Esophagus muscularis mucosa (tissue), 4 donors: ENCODE measurements around the gene SUGP2. TPM values are rescaled to one million over a fixed set of nuclear protein-coding genes. Genes with fewer than 3 reads are reported as not detected.

Experiments
- DNase-seq: peaks from one replicate; pipeline ENCODE4 v3.0.0-alpha.2; 2017; ENCODE audit errors: extremely low spot score
- H3K27ac ChIP-seq, 4 donors: fragments of 200-600 bp; sonication (generic); replicated peaks in 1 of 4; 1 replicate in 3 of 4; 2 replicates in 1 of 4; pipeline ENCODE4 v1.5.1; 2016 to 2019; ENCODE audit warnings: mild to moderate bottlenecking in 1 of 4
- H3K27me3 ChIP-seq, 4 donors: fragments of 200-600 bp; sonication (generic); one replicate each; pipeline versions ENCODE4 v1.5.1 to v1.6.0; 2016 to 2019
- H3K36me3 ChIP-seq, 4 donors: fragments of 200-600 bp; sonication (generic); one replicate each; pipeline ENCODE4 v1.5.1; 2016 to 2019
- H3K4me1 ChIP-seq, 4 donors: fragments of 200-600 bp; sonication (generic); one replicate each; pipeline ENCODE4 v1.5.1; 2016 to 2019
- H3K4me3 ChIP-seq, 4 donors: fragments of 200-600 bp; sonication (generic); 1 replicate in 2 of 4; 2 replicates in 2 of 4; pipeline ENCODE4 v1.5.1; 2016 to 2019; ENCODE audit warnings: mild to moderate bottlenecking in 4 of 4, moderate library complexity in 1 of 4
- H3K9me3 ChIP-seq, 4 donors: fragments of 200-600 bp; sonication (generic); 1 replicate in 3 of 4; 2 replicates in 1 of 4; pipeline ENCODE4 v1.5.1; 2016 to 2019
- CTCF ChIP-seq, 3 experiments: fragments of 200-600 bp in 2 of 3; fragments of 450-650 bp in 1 of 3; sonication (generic) in 2 of 3; IDR thresholded peaks; one replicate each; pipeline ENCODE4 v1.5.1; 2017 to 2019; ENCODE audit warnings: antibody characterized with exemption in 3 of 3, mild to moderate bottlenecking in 2 of 3, moderate library complexity in 1 of 3
- EP300 ChIP-seq: sonication (generic); formaldehyde crosslinking; IDR thresholded peaks from one replicate; pipeline ENCODE4 v1.6.1; 2017; ENCODE audit warnings: antibody characterized with exemption
- POLR2A ChIP-seq: fragments of 450-650 bp; IDR thresholded peaks from one replicate; pipeline ENCODE4 v1.6.1; 2017; ENCODE audit warnings: antibody characterized with exemption, moderate library complexity, mild to moderate bottlenecking, low read depth
- POLR2AphosphoS5 ChIP-seq, 2 donors: sonication (generic); formaldehyde crosslinking; IDR thresholded peaks; one replicate each; pipeline ENCODE4 v1.6.1; 2017; ENCODE audit warnings: antibody characterized with exemption in 2 of 2
- WGBS: methylation state at CpG from one replicate; pipeline ENCODE4 v1.1.5; 2018; 5-methylcytosine and 5-hydroxymethylcytosine counted together
- intact Hi-C: fragments of 100-400 bp; cut with DNase I; formaldehyde crosslinking; loops from one replicate; pipeline ENCODE4 v1.15.1; 2023
- total RNA-seq, 4 donors: library from RNA; depleted of rRNA; stranded (reverse); fragments of >200 nt; gene quantifications; one replicate each; pipeline versions ENCODE4 v1.1.0 to v1.2.1, GENCODE V29; 2016

Gene SUGP2
- total RNA-seq, 4 donors from 2014 or later: 23.1 to 45.7 (median 32.0) TPM

DNA sequence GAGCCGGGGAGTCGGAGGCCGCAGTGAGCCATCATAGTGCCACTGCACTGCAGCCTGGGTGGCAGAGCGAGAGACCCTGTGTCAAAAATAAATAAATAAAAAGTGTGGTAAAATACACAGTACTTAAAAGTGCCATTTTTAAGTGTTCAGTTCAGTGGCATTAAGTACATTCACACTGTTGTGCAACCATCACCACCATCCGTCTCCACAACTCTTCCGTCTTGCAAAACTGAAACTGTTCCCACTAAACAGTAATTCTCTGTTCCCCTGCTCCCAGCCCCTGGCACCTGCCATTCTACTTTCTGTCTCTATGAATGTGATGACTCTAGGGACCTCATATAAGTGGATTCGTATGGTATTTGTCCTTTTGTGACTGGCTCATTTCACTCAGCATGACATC is 43.8 kb upstream of the SUGP2 start:
- Histone ChIP-seq H3K4me1 (no peaks in the 10 kb centered on the region), H3K27ac (no peak overlapping the region), H3K9me3 (no peaks in the 10 kb centered on the region), H3K27me3 (no peaks in the 10 kb centered on the region), H3K4me3 (no peak overlapping the region), H3K36me3 (peaks cover 0 to 33% (median 7%) of the 10 kb centered on the region in 4 donors)
- no peak for DNase-seq
- 91% methylated on average over 7 of the region's 7 CpGs for WGBS
- intact Hi-C loops: no loop called here
- TF ChIP-seq POLR2AphosphoS5 (IDR thresholded peaks at IDR 0.05) (no peak), POLR2A (no peak), CTCF (IDR thresholded peaks at IDR 0.05) (no peak), EP300 (no peak)

GRCh38 chr19:19076476-19076875 is 43.2 kb upstream of the SUGP2 start:
- WGBS: 70% methylated on average over 1 of the region's 1 CpG
- no peaks in the 10 kb centered on the region for H3K9me3 ChIP-seq
- intact Hi-C loops: no loop called here
- no peak overlapping the region for H3K4me3 ChIP-seq
- TF ChIP-seq CTCF (IDR thresholded peaks at IDR 0.05) (no peak), POLR2AphosphoS5 (IDR thresholded peaks at IDR 0.05) (no peak), POLR2A (no peak)
- no peaks in the 10 kb centered on the region for H3K27me3 ChIP-seq
- no peak overlapping the region for H3K27ac ChIP-seq
- H3K4me1 ChIP-seq: no peaks in the 10 kb centered on the region
- no peak for DNase-seq
- peaks cover 0 to 33% (median 7%) of the 10 kb centered on the region in 4 donors for H3K36me3 ChIP-seq

DNA sequence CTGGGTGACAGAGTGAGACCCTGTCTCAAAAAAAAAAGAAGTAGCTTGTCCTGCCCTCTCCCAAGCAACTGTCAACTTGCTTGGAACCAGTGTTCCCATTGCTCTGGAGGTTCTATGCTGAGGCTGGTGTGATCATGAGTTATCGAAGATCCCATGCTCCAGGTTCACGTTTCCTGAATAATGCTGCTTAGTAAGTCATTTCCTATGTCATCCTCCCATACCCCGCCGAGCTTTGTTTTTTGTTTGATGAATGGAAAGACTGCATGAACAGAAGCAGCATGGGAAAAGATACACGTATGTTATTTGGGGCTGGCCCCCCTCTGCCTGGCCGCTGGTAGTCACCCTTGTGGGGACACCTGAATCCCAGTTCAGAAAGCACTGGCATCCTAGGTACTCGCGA is 41.8 kb upstream of the SUGP2 start:
- Histone ChIP-seq H3K36me3 (peaks cover 0 to 33% (median 7%) of the 10 kb centered on the region in 4 donors), H3K27me3 (no peaks in the 10 kb centered on the region), H3K4me3 (no peak overlapping the region), H3K4me1 (no peaks in the 10 kb centered on the region), H3K27ac (no peak overlapping the region), H3K9me3 (no peaks in the 10 kb centered on the region)
- TF ChIP-seq CTCF (IDR thresholded peaks at IDR 0.05) (no peak), EP300 (no peak), POLR2AphosphoS5 (IDR thresholded peaks at IDR 0.05) (no peak), POLR2A (no peak)
- WGBS: 96% methylated on average over 7 of the region's 8 CpGs
- DNase-seq: no peak
- intact Hi-C loops: no loop called here

GRCh38 chr19:19074196-19074882 is 41.0 kb upstream of the SUGP2 start:
- intact Hi-C loops: no loop called here
- H3K36me3 ChIP-seq: peaks cover 0 to 26% (median 7%) of the 10 kb centered on the region in 4 donors
- H3K4me3 ChIP-seq: no peak overlapping the region
- no peak for DNase-seq
- peaks cover 3 to 5% (median 3%) of the 10 kb centered on the region in 4 donors for H3K4me1 ChIP-seq
- H3K9me3 ChIP-seq: no peaks in the 10 kb centered on the region
- 78% methylated on average over 13 of the region's 13 CpGs for WGBS
- no peak overlapping the region for H3K27ac ChIP-seq
- no peak for TF ChIP-seq POLR2A
- no peak for TF ChIP-seq CTCF (IDR thresholded peaks at IDR 0.05)
- no peak for TF ChIP-seq POLR2AphosphoS5 (IDR thresholded peaks at IDR 0.05)
- no peak for TF ChIP-seq EP300
- no peaks in the 10 kb centered on the region for H3K27me3 ChIP-seq

- DNase-seq: no peak
- intact Hi-C loops: no loop called here
- Histone ChIP-seq H3K27me3 (no peaks in the 10 kb centered on the region), H3K27ac (no peak overlapping the region), H3K4me3 (no peak overlapping the region), H3K9me3 (no peaks in the 10 kb centered on the region), H3K4me1 (peaks cover 12 to 20% (median 16%) of the 10 kb centered on the region in 4 donors), H3K36me3 (peaks cover 0 to 18% (median 2%) of the 10 kb centered on the region in 4 donors)
- WGBS: 98% methylated on average over 7 of the region's 8 CpGs
- TF ChIP-seq EP300 (no peak), POLR2AphosphoS5 (IDR thresholded peaks at IDR 0.05) (no peak), CTCF (IDR thresholded peaks at IDR 0.05) (no peak), POLR2A (no peak)
Observed at GRCh38 chr19:19071897-19072296, 38.6 kb upstream of the SUGP2 start.
